ENCODE data around the gene GNPDA1.
A peak's percentile ranks its signal among the peaks of the same experiment; 100 is the strongest.

The GNPDA1 gene

GRCh38 chr5:141961466-141961865, 51.4 kb downstream of the GNPDA1 start:
- no peak for DNase-seq (ENCODE audit: low read depth)
- TF ChIP-seq CTCF (IDR thresholded peaks at IDR 0.05; ENCODE audit: low read length, missing control alignments) = no peak
- no peak overlapping the region for H3K4me3 ChIP-seq (replicated peaks; ENCODE audit: low read depth, low read length)

- H3K4me3 ChIP-seq (replicated peaks; ENCODE audit: low read depth, low read length) = no peak overlapping the region
- TF ChIP-seq CTCF (IDR thresholded peaks at IDR 0.05; ENCODE audit: low read length, missing control alignments) = peak; percentile 88
- DNase-seq (ENCODE audit: low read depth) = peak; percentile 85
Observed at GRCh38 chr5:141960449-141961323, 52.1 kb downstream of the GNPDA1 start.

GRCh38 chr5:141960018-141960417, 52.8 kb downstream of the GNPDA1 start:
- no peak for DNase-seq (ENCODE audit: low read depth)
- peak; percentile 26 for TF ChIP-seq CTCF (IDR thresholded peaks at IDR 0.05; ENCODE audit: low read length, missing control alignments)
- no peak overlapping the region for H3K4me3 ChIP-seq (replicated peaks; ENCODE audit: low read depth, low read length)

GRCh38 chr5:141958546-141959172, 54.2 kb downstream of the GNPDA1 start:
- peak; percentile 74 for DNase-seq (ENCODE audit: low read depth)
- no peak for TF ChIP-seq CTCF (IDR thresholded peaks at IDR 0.05; ENCODE audit: low read length, missing control alignments)
- H3K4me3 ChIP-seq (replicated peaks; ENCODE audit: low read depth, low read length) = peak overlapping the region; percentile 17

- H3K4me3 ChIP-seq (replicated peaks; ENCODE audit: low read depth, low read length) = peak within 1 kb of the TSS; percentile 17
- DNase-seq (ENCODE audit: low read depth) = peak; percentile 78
- no peak for TF ChIP-seq CTCF (IDR thresholded peaks at IDR 0.05; ENCODE audit: low read length, missing control alignments)
Observed at GRCh38 chr5:141958113-141958512, 54.7 kb downstream of the GNPDA1 start, which contains the start of gene PCDH12. PCDH12 (minus strand) TSS chr5:141958202; CDS start chr5:141957851, 351 bp downstream.

GRCh38 chr5:141957367-141957996, 55.3 kb downstream of the GNPDA1 start:
- H3K4me3 ChIP-seq (replicated peaks; ENCODE audit: low read depth, low read length) = no peak overlapping the region
- DNase-seq (ENCODE audit: low read depth) = no peak

More at GRCh38 chr5:141957367-141957996, 55.3 kb downstream of the GNPDA1 start:
- no peak for TF ChIP-seq CTCF (IDR thresholded peaks at IDR 0.05; ENCODE audit: low read length, missing control alignments)

All from fibroblast of pulmonary artery (primary cell).